ENCODE data around the gene APOC4.

- TF ChIP-seq, protein P1, sequence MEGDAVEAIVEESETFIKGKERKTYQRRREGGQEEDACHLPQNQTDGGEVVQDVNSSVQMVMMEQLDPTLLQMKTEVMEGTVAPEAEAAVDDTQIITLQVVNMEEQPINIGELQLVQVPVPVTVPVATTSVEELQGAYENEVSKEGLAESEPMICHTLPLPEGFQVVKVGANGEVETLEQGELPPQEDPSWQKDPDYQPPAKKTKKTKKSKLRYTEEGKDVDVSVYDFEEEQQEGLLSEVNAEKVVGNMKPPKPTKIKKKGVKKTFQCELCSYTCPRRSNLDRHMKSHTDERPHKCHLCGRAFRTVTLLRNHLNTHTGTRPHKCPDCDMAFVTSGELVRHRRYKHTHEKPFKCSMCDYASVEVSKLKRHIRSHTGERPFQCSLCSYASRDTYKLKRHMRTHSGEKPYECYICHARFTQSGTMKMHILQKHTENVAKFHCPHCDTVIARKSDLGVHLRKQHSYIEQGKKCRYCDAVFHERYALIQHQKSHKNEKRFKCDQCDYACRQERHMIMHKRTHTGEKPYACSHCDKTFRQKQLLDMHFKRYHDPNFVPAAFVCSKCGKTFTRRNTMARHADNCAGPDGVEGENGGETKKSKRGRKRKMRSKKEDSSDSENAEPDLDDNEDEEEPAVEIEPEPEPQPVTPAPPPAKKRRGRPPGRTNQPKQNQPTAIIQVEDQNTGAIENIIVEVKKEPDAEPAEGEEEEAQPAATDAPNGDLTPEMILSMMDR (IDR thresholded peaks at IDR 0.05; ENCODE audit: low read depth, low read length, poor library complexity, severe bottlenecking): no peak
- no peak for TF ChIP-seq EZH2phosphoT487 (IDR thresholded peaks at IDR 0.05; ENCODE audit: borderline replicate concordance, low read length)
Observed at GRCh38 chr19:44987148-44987675, 45.2 kb downstream of the APOC4 start.
